HCT116 (cell line): Measurements from ENCODE around the gene SORCS2. TPM values are rescaled to one million over a fixed set of nuclear protein-coding genes. Genes with fewer than 3 reads are reported as not detected.

Source experiments
- ATAC-seq: fragments of 200-7000 bp; cut with Tn5 transposase; 2 replicates; pipeline ENCODE4 v1.9.1; 2020; ENCODE audit warnings: mild to moderate bottlenecking, moderate library complexity
- BruUV-seq: library from RNA; stranded (reverse); fragments of 400-500 nt; replicated peaks from 2 replicates; lab custom pipeline; 2021; lab: Mats Ljungman, UMichigan
- CTCF ChIA-PET: fragments of 300-600 bp; sonication (Branson Sonifier 250); formaldehyde crosslinking; loops from one replicate; lab custom pipeline; 2021; ENCODE audit warnings: antibody characterized with exemption; lab: Charles Lee
- POLR2A ChIA-PET: fragments of 300-600, 350-600 bp; sonication (Branson Sonifier 250); formaldehyde crosslinking; loops from one replicate; lab custom pipeline; 2021; ENCODE audit warnings: antibody characterized with exemption; lab: Charles Lee
- RAD21 ChIA-PET, 2 experiments: fragments of 300-600 bp; sonication (Branson Sonifier 250); formaldehyde crosslinking; loops; one replicate each; lab custom pipeline; 2023; ENCODE audit warnings: low total read pairs in 2 of 2; ENCODE audit not compliant: uncharacterized antibody in 2 of 2, unreplicated experiment in 2 of 2, low non-redundant PET in 1 of 2; lab: Charles Lee
- DNase-seq: peaks from one replicate; pipeline ENCODE4 v3.0.0-alpha.2; 2010; ENCODE audit warnings: low read depth, low spot score
- H2AFZ ChIP-seq: fragments of 200-600 bp; shearing (Covaris generic), sonication (generic); 2 replicates; pipeline ENCODE4 v1.6.1; 2017; ENCODE audit warnings: low read depth, mixed run types, mixed read lengths, antibody characterized with exemption, low read length; ENCODE audit not compliant: poor library complexity, severe bottlenecking
- H3K27ac ChIP-seq: 2 replicates; pipeline ENCODE4 v1.5.1; 2012; ENCODE audit warnings: low read depth, low read length
- H3K27me3 ChIP-seq: fragments of 200-600 bp; sonication (generic); 2 replicates; pipeline ENCODE4 v1.6.1; 2016; ENCODE audit warnings: mixed run types, low read length, mixed read lengths; ENCODE audit not compliant: insufficient read depth
- H3K36me3 ChIP-seq, 2 experiments: fragments of 200-500 bp in 1 of 2; fragments of 200-600 bp in 1 of 2; sonication (Bioruptor generic) in 1 of 2; sonication (generic) in 1 of 2; 2 replicates each; pipeline versions ENCODE4 v1.5.1 to v1.6.1; 2014 to 2016; ENCODE audit warnings: low read length in 2 of 2, inconsistent platforms in 1 of 2, mixed read lengths in 1 of 2, mixed run types in 1 of 2; ENCODE audit not compliant: insufficient read depth in 2 of 2, control insufficient read depth in 1 of 2
- H3K4me1 ChIP-seq, 2 experiments: fragments of 200-600 bp in 1 of 2; sonication (generic) in 1 of 2; 2 replicates each; pipeline versions ENCODE4 v1.5.1 to v1.6.1; 2012 to 2017; ENCODE audit warnings: low read length in 2 of 2, inconsistent platforms in 1 of 2, mild to moderate bottlenecking in 1 of 2, mixed read lengths in 1 of 2, mixed run types in 1 of 2, moderate library complexity in 1 of 2; ENCODE audit not compliant: insufficient read depth in 2 of 2, control insufficient read depth in 1 of 2
- H3K4me2 ChIP-seq: fragments of 200-600 bp; sonication (generic); 2 replicates; pipeline ENCODE4 v1.6.1; 2017; ENCODE audit warnings: mixed run types, low read length, mixed read lengths
- H3K4me3 ChIP-seq, 2 experiments: fragments of 200-600 bp in 1 of 2; sonication (generic) in 1 of 2; replicated peaks in 1 of 2; 2 replicates each; pipeline ENCODE4 v1.5.1; 2011 to 2016; ENCODE audit warnings: low read length in 2 of 2, control low read depth in 1 of 2, low read depth in 1 of 2, mild to moderate bottlenecking in 1 of 2, mixed read lengths in 1 of 2, mixed run types in 1 of 2
- H3K79me2 ChIP-seq: fragments of 200-600 bp; sonication (generic); 2 replicates; pipeline ENCODE4 v1.6.1; 2017; ENCODE audit warnings: mild to moderate bottlenecking, mixed run types, low read length, moderate library complexity, mixed read lengths; ENCODE audit not compliant: insufficient read depth
- H3K9ac ChIP-seq: fragments of 200-600 bp; sonication (generic); 2 replicates; pipeline ENCODE4 v1.6.1; 2016; ENCODE audit warnings: low read length, mixed read lengths
- H3K9me2 ChIP-seq: fragments of 200-600 bp; sonication (generic), shearing (Covaris generic); 2 replicates; pipeline ENCODE4 v1.6.1; 2017; ENCODE audit warnings: mixed run types, mild to moderate bottlenecking, moderate library complexity; ENCODE audit not compliant: insufficient read depth
- H3K9me3 ChIP-seq, 2 experiments: fragments of 200-500 bp in 1 of 2; fragments of 200-600 bp in 1 of 2; sonication (Bioruptor generic) in 1 of 2; sonication (generic) in 1 of 2; 2 replicates each; pipeline ENCODE4 v1.6.1; 2014 to 2017; ENCODE audit warnings: low read length in 2 of 2, mixed read lengths in 2 of 2, inconsistent platforms in 1 of 2, low read depth in 1 of 2, mild to moderate bottlenecking in 1 of 2, mixed run types in 1 of 2, moderate library complexity in 1 of 2; ENCODE audit not compliant: control insufficient read depth in 1 of 2, insufficient read depth in 1 of 2
- H4K20me1 ChIP-seq: fragments of 200-600 bp; sonication (generic), shearing (Covaris generic); 2 replicates; pipeline ENCODE4 v1.6.1; 2017; ENCODE audit warnings: mixed run types, mild to moderate bottlenecking, moderate library complexity; ENCODE audit not compliant: insufficient read depth
- ATF3 ChIP-seq: IDR thresholded peaks from 2 replicates; pipeline ENCODE4 v1.6.1; 2012
- CBX3 ChIP-seq: IDR thresholded peaks from 2 replicates; pipeline ENCODE4 v1.6.1; 2012; ENCODE audit warnings: low read depth
- CEBPB ChIP-seq: IDR thresholded peaks from 2 replicates; pipeline ENCODE4 v1.6.1; 2012; ENCODE audit warnings: low read depth
- CTCF ChIP-seq, 3 experiments: fragments of 200-600 bp in 1 of 3; sonication (generic) in 1 of 3; IDR thresholded peaks in 2 of 3; conservative IDR thresholded peaks in 1 of 3; 2 replicates each; pipeline ENCODE4 v1.5.1; 2012 to 2017; ENCODE audit warnings: low read depth in 2 of 3, low read length in 2 of 3, antibody characterized with exemption in 1 of 3, borderline replicate concordance in 1 of 3, control low read depth in 1 of 3, mild to moderate bottlenecking in 1 of 3, mixed read lengths in 1 of 3, mixed run types in 1 of 3, moderate library complexity in 1 of 3; ENCODE audit not compliant: insufficient read depth in 1 of 3
- EGR1 ChIP-seq: IDR thresholded peaks from 2 replicates; pipeline ENCODE4 v1.6.1; 2012; ENCODE audit warnings: low read depth
- EZH2 ChIP-seq: fragments of 200-600 bp; sonication (generic); IDR thresholded peaks from 2 replicates; pipeline ENCODE4 v1.6.1; 2017; ENCODE audit warnings: antibody characterized with exemption, mixed run types
- EZH2phosphoT487 ChIP-seq: fragments of 200-600 bp; IDR thresholded peaks from 2 replicates; pipeline ENCODE4 v1.6.1; 2018; ENCODE audit warnings: antibody characterized with exemption, borderline replicate concordance
- FOSL1 ChIP-seq: IDR thresholded peaks from 2 replicates; pipeline ENCODE4 v1.6.1; 2012; ENCODE audit warnings: low read depth
- JUND ChIP-seq: IDR thresholded peaks from 2 replicates; pipeline ENCODE4 v1.6.1; 2012
- POLR2AphosphoS5 ChIP-seq: IDR thresholded peaks from 2 replicates; pipeline ENCODE4 v1.6.1; 2011; ENCODE audit warnings: mild to moderate bottlenecking, low read depth, low read length, moderate library complexity
- RAD21 ChIP-seq: IDR thresholded peaks from 2 replicates; pipeline ENCODE4 v1.6.1; 2012; ENCODE audit warnings: low read depth, mild to moderate bottlenecking
- SP1 ChIP-seq: IDR thresholded peaks from 2 replicates; pipeline ENCODE4 v1.6.1; 2012; ENCODE audit warnings: low read depth
- SRF ChIP-seq: IDR thresholded peaks from 2 replicates; pipeline ENCODE4 v1.6.1; 2012; ENCODE audit warnings: low read depth
- YY1 ChIP-seq: IDR thresholded peaks from 2 replicates; pipeline ENCODE4 v1.6.1; 2011; ENCODE audit warnings: low read length, low read depth, moderate library complexity, mild to moderate bottlenecking; ENCODE audit not compliant: insufficient replicate concordance; ENCODE audit errors: extremely low read depth
- ZFX ChIP-seq: fragments of 450-650 bp; IDR thresholded peaks from 2 replicates; pipeline ENCODE4 v1.6.1; 2017
- intact Hi-C: fragments of 100-400 bp; cut with micrococcal nuclease; formaldehyde crosslinking; loops from 2 replicates; pipeline ENCODE4 v1.10.0; 2022
- total RNA-seq: library from RNA; stranded (reverse); gene quantifications from one replicate; pipeline ENCODE4 v1.2.1, GENCODE V29; 2021; ENCODE audit not compliant: unreplicated experiment
- TF ChIP-seq, protein P1 (sequence below): IDR thresholded peaks from 2 replicates; pipeline ENCODE4 v1.6.1; 2012; ENCODE audit warnings: low read depth
- TF ChIP-seq, protein P2 (sequence below): IDR thresholded peaks from 2 replicates; pipeline ENCODE4 v1.6.1; 2012
- TF ChIP-seq, protein P3 (sequence below): IDR thresholded peaks from 2 replicates; pipeline ENCODE4 v1.6.1; 2011; ENCODE audit warnings: mild to moderate bottlenecking, low read length, moderate library complexity; ENCODE audit not compliant: insufficient replicate concordance; ENCODE audit errors: extremely low read depth

SORCS2 gene
- total RNA-seq, 1 experiment from 2014 or later: 0.37 TPM

DNA sequence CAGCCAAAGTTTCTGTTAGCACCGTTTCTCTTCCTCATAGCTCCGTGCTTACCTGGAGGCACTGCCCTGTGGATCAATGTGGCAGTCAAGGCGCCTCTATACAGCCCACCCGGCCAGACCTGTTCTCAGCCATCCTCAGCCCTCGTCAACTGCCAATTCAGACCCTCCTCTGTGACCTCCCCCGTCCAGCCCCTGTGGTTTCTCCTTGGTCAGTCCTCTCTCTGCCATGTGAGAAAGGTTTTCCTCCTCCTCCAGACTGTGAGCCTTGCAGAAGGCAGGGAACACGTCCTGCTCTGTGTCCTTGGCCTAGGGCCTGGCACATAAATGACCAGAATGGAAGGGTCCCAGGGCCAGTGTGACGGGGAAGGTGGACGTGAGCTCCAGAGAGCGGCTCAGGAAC, 417.0 kb downstream of the SORCS2 start:
- H3K4me2 ChIP-seq: no peak overlapping the region
- no peak overlapping the region for H3K4me3 ChIP-seq
- no peak overlapping the region for H3K27ac ChIP-seq
- intact Hi-C loops: no loop called here
- no peaks in the 10 kb centered on the region for H4K20me1 ChIP-seq
- POLR2A ChIA-PET: no interaction called here
- TF ChIP-seq ZFX (no peak), YY1 (no peak), EZH2phosphoT487 (no peak), CBX3 (no peak), SP1 (no peak), SRF (no peak), ATF3 (no peak), CEBPB (no peak), EZH2 (no peak), RAD21 (no peak), CTCF (IDR thresholded peaks at IDR 0.05 in 2 of 3, conservative IDR thresholded peaks at IDR 0.05 in 1 of 3; ENCODE audit: borderline replicate concordance in 1 of 3, insufficient read depth in 1 of 3, low read depth in 2 of 3, low read length in 2 of 3) (no peak), JUND (no peak), POLR2AphosphoS5 (no peak), FOSL1 (no peak), EGR1 (no peak)
- TF ChIP-seq, protein P1, sequence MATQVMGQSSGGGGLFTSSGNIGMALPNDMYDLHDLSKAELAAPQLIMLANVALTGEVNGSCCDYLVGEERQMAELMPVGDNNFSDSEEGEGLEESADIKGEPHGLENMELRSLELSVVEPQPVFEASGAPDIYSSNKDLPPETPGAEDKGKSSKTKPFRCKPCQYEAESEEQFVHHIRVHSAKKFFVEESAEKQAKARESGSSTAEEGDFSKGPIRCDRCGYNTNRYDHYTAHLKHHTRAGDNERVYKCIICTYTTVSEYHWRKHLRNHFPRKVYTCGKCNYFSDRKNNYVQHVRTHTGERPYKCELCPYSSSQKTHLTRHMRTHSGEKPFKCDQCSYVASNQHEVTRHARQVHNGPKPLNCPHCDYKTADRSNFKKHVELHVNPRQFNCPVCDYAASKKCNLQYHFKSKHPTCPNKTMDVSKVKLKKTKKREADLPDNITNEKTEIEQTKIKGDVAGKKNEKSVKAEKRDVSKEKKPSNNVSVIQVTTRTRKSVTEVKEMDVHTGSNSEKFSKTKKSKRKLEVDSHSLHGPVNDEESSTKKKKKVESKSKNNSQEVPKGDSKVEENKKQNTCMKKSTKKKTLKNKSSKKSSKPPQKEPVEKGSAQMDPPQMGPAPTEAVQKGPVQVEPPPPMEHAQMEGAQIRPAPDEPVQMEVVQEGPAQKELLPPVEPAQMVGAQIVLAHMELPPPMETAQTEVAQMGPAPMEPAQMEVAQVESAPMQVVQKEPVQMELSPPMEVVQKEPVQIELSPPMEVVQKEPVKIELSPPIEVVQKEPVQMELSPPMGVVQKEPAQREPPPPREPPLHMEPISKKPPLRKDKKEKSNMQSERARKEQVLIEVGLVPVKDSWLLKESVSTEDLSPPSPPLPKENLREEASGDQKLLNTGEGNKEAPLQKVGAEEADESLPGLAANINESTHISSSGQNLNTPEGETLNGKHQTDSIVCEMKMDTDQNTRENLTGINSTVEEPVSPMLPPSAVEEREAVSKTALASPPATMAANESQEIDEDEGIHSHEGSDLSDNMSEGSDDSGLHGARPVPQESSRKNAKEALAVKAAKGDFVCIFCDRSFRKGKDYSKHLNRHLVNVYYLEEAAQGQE: no peak
- TF ChIP-seq, protein P2, sequence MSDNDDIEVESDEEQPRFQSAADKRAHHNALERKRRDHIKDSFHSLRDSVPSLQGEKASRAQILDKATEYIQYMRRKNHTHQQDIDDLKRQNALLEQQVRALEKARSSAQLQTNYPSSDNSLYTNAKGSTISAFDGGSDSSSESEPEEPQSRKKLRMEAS: no peak
- TF ChIP-seq, protein P3, sequence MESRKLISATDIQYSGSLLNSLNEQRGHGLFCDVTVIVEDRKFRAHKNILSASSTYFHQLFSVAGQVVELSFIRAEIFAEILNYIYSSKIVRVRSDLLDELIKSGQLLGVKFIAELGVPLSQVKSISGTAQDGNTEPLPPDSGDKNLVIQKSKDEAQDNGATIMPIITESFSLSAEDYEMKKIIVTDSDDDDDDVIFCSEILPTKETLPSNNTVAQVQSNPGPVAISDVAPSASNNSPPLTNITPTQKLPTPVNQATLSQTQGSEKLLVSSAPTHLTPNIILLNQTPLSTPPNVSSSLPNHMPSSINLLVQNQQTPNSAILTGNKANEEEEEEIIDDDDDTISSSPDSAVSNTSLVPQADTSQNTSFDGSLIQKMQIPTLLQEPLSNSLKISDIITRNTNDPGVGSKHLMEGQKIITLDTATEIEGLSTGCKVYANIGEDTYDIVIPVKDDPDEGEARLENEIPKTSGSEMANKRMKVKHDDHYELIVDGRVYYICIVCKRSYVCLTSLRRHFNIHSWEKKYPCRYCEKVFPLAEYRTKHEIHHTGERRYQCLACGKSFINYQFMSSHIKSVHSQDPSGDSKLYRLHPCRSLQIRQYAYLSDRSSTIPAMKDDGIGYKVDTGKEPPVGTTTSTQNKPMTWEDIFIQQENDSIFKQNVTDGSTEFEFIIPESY: no peak
- no peak for ATAC-seq
- H3K79me2 ChIP-seq: no peaks in the 10 kb centered on the region
- no peaks in the 10 kb centered on the region for H3K9me3 ChIP-seq
- RAD21 ChIA-PET: no interaction called here
- H3K27me3 ChIP-seq: peaks cover 37% of the 10 kb centered on the region; the same call in 1 of the 2 replicates
- no peak for DNase-seq
- no peaks in the 10 kb centered on the region for H3K9me2 ChIP-seq
- H3K4me1 ChIP-seq: no peaks in the 10 kb centered on the region
- no peak overlapping the region for H2AFZ ChIP-seq
- CTCF ChIA-PET: no interaction called here
- no peaks in the 10 kb centered on the region for H3K36me3 ChIP-seq
- H3K9ac ChIP-seq: no peak overlapping the region
- no TSS peak for BruUV-seq
